Parathyroid adenoma (tissue), 2 donors: ENCODE results near the gene COQ9.

Experiments used
- H2AFZ ChIP-seq: fragments of 300-600 bp; sonication (generic); one replicate; pipeline ENCODE4 v1.7.0; 2017; ENCODE audit warnings: antibody characterized with exemption, mild to moderate bottlenecking
- H3K27ac ChIP-seq: fragments of 300-600 bp; sonication (generic); one replicate; pipeline ENCODE4 v1.7.0; 2017
- H3K27me3 ChIP-seq: fragments of 300-600 bp; sonication (generic); one replicate; pipeline ENCODE4 v1.7.0; 2017; ENCODE audit warnings: low read length; ENCODE audit not compliant: control insufficient read depth, insufficient read depth
- H3K36me3 ChIP-seq: fragments of 300-600 bp; sonication (generic); one replicate; pipeline ENCODE4 v1.7.0; 2017; ENCODE audit warnings: low read length; ENCODE audit not compliant: control insufficient read depth, insufficient read depth
- H3K4me1 ChIP-seq: fragments of 300-600 bp; sonication (generic); one replicate; pipeline ENCODE4 v1.7.0; 2017; ENCODE audit warnings: control low read depth
- H3K4me2 ChIP-seq: fragments of 300-600 bp; sonication (generic); one replicate; pipeline ENCODE4 v1.7.0; 2017; ENCODE audit warnings: low read length
- H3K4me3 ChIP-seq: fragments of 300-600 bp; sonication (generic); one replicate; pipeline ENCODE4 v1.7.0; 2017; ENCODE audit warnings: low read depth, low read length
- H3K79me2 ChIP-seq: fragments of 300-600 bp; sonication (generic); one replicate; pipeline ENCODE4 v1.7.0; 2017; ENCODE audit warnings: control low read depth
- H3K9ac ChIP-seq: fragments of 300-600 bp; sonication (generic); one replicate; pipeline ENCODE4 v1.7.0; 2017; ENCODE audit warnings: mild to moderate bottlenecking
- H3K9me3 ChIP-seq: fragments of 300-600 bp; sonication (generic); one replicate; pipeline ENCODE4 v1.7.0; 2017; ENCODE audit warnings: low read length; ENCODE audit not compliant: control insufficient read depth
- TF ChIP-seq, protein P1 (sequence below): fragments of 300-600 bp; sonication (generic); IDR thresholded peaks from one replicate; pipeline ENCODE4 v1.7.0; 2017; ENCODE audit warnings: antibody characterized with exemption, mild to moderate bottlenecking
- donor health status: primary hyperparathyroidism.

COQ9 gene

DNA sequence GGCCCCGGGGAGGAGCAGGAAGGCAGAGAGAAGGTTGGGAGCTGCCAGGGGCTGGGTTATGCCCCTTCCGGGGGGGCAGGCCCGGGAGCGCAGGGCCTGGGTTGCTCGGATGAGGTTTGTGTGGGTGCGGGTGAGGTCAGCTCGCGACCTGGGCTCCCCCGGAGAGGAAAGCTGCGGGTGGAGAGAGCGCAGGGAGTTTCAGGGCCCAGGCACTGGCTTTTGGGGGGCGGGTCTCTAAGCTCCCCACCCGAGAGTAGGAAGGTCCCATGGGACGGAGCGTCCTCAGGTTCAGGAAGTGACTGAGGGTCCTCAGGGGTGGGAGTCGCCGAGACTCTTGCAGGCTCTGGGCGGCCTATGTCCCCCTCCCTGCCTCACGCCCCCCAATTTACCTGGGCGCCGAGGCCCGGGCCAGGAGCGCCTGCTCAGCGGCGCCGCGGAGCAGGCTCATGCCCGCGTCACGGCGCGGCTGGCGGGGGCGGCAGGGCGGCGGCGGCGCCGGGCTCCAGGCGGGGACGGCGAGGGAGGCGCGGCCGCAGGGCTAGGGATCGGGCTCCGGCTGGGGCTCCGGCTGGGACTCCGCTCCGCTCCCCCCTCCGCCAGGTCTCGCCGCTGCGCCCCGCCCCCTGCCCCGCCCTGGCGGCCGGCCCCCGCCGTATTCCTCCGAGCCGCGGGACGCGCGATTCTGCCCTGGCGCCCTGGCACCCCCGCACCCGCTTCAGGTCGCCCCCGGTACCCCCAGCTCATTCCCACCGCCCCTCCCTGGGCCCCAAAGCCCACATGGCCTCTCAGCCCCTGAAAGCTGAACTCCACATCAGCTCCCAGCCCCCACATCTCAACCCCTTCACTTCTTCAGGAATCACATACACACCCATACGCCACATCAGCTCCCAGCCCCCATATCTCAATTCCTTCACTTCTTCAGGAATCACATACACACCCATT is 38.9 kb downstream of the COQ9 start, which contains the start of gene DOK4:
TSS of gene DOK4 (minus strand) at position 578 of the 942 bp plus-strand sequence. CDS start 6,986 bp downstream, outside the sequence.
- H3K4me1 ChIP-seq, result peaks cover 15% of the 10 kb centered on the region
- TF ChIP-seq, protein P1, sequence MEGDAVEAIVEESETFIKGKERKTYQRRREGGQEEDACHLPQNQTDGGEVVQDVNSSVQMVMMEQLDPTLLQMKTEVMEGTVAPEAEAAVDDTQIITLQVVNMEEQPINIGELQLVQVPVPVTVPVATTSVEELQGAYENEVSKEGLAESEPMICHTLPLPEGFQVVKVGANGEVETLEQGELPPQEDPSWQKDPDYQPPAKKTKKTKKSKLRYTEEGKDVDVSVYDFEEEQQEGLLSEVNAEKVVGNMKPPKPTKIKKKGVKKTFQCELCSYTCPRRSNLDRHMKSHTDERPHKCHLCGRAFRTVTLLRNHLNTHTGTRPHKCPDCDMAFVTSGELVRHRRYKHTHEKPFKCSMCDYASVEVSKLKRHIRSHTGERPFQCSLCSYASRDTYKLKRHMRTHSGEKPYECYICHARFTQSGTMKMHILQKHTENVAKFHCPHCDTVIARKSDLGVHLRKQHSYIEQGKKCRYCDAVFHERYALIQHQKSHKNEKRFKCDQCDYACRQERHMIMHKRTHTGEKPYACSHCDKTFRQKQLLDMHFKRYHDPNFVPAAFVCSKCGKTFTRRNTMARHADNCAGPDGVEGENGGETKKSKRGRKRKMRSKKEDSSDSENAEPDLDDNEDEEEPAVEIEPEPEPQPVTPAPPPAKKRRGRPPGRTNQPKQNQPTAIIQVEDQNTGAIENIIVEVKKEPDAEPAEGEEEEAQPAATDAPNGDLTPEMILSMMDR, result no peak
- H3K36me3 ChIP-seq, result no peaks in the 10 kb centered on the region
- peak within 1 kb of the TSS; percentile 79 for H3K9ac ChIP-seq
- H3K4me2 ChIP-seq, result peak within 1 kb of the TSS; percentile 74
- peaks cover 9% of the 10 kb centered on the region for H3K79me2 ChIP-seq
- peak within 1 kb of the TSS; percentile 85 for H3K4me3 ChIP-seq
- no peaks in the 10 kb centered on the region for H3K27me3 ChIP-seq
- peak within 1 kb of the TSS; percentile 87 for H2AFZ ChIP-seq
- peak within 1 kb of the TSS; percentile 75 for H3K27ac ChIP-seq
- H3K9me3 ChIP-seq, result no peaks in the 10 kb centered on the region

DNA sequence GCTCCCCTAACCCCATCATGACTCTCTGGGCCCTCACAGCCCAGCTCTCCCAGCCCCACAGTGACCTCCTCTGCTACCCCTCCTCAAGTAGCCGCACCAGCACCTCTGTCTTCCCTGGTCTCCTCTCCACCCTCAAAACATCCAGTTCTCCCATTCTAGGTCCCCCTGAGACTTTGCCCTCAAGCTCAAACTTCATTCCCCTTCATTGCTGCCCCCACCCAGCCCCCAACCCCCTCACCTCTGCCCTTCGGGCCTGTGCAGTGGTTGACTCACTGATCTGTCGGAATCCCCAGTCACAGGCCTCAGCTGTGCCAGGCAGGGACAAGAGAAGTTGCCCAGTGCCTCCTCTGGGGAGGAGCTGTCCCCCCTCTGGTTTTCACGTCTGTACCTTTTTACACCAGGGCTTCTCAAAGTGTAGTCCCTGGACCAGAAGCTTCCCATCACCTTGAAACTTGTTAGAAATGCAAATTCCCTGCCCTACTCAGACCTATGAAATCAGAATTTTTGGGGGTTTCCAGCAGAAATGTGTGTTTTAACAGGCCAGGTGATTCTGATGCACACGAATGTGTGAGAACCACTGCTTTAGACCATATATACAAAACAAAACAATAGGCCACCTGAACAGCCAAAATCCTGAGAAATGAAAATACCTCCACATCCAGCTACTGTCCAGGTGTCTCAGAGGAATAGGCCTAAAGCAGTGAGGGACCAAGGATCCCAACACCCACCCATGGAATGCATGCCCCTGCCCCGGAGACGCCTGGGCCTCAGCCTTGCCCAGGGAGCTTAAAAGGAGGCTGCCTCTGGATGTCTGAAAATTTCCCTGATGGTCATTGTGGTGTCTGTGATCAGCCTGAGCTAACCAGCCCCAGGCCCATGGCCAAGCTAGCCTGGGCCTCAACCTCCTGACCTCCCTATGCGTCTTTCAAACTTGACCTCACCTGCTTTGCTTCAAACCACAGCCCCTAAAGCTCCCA is 39.9 kb downstream of the COQ9 start:
- Histone ChIP-seq H3K27ac (peak overlapping the region; percentile 55), H3K4me2 (peak overlapping the region; percentile 39), H2AFZ (peak overlapping the region; percentile 81), H3K9ac (no peak overlapping the region), H3K79me2 (peaks cover 5% of the 10 kb centered on the region), H3K27me3 (no peaks in the 10 kb centered on the region), H3K9me3 (no peaks in the 10 kb centered on the region), H3K4me1 (peaks cover 15% of the 10 kb centered on the region), H3K36me3 (no peaks in the 10 kb centered on the region), H3K4me3 (no peak overlapping the region)
- TF ChIP-seq, protein P1, result no peak

DNA sequence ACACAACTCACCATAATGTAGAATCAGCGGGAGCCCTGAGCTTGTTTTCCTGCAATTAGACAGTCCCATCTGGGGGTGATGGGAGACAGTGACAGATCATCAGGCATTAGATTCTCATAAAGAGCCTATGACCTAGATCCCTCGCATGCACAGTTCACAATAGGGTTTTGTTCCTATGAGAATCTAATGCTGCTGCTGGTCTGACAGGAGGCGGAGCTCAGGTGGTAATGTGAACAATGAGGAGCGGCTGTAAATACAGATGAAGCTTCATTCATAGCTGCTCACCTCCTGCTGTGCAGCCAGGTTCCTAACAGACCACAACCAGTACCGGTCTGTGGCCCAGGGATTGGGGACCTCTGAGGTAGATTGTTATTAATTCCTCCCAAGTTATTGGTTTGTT is 42.0 kb downstream of the COQ9 start:
- H3K27me3 ChIP-seq, result no peaks in the 10 kb centered on the region
- H3K4me2 ChIP-seq, result no peak overlapping the region
- H3K27ac ChIP-seq, result no peak overlapping the region
- H2AFZ ChIP-seq, result no peak overlapping the region
- H3K36me3 ChIP-seq, result no peaks in the 10 kb centered on the region
- TF ChIP-seq, protein P1, result no peak
- H3K9me3 ChIP-seq, result no peaks in the 10 kb centered on the region
- no peak overlapping the region for H3K4me3 ChIP-seq
- peaks cover 8% of the 10 kb centered on the region for H3K4me1 ChIP-seq
- peaks cover 2% of the 10 kb centered on the region for H3K79me2 ChIP-seq
- no peak overlapping the region for H3K9ac ChIP-seq

DNA sequence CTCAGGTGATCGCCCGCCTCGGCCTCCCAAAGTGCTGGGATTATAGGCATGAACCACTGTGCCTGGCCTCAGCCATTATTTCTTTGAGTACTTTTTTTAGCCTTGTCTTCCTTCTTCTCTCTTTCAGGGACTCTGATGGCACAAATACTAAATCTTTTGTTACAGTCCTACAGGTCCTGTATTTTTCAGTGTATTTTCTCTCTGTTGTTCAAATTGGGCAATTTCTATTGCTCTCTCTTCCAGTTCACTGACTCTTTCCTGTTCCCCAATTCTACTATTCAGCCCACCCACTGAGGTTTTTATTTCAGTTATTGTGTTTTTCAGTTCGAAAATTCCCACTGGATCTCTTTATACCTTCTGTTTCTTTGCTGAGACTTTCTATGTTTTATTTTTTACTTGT is 46.5 kb downstream of the COQ9 start:
- Histone ChIP-seq H3K27ac (no peak overlapping the region), H3K4me3 (no peak overlapping the region), H3K4me1 (no peaks in the 10 kb centered on the region), H3K27me3 (no peaks in the 10 kb centered on the region), H2AFZ (no peak overlapping the region), H3K4me2 (no peak overlapping the region), H3K9ac (no peak overlapping the region), H3K36me3 (no peaks in the 10 kb centered on the region), H3K9me3 (no peaks in the 10 kb centered on the region), H3K79me2 (no peaks in the 10 kb centered on the region)
- TF ChIP-seq, protein P1, result no peak
